ENCODE results near the gene ZBTB16. TPM values are rescaled to one million over a fixed set of nuclear protein-coding genes. Genes with fewer than 3 reads are reported as not detected.

The ZBTB16 gene
- total RNA-seq, 1 experiment from 2014 or later, result not detected

GRCh38 chr11:114176321-114176720 is 116.8 kb downstream of the ZBTB16 start:
- Histone ChIP-seq H3K4me1 (no peaks in the 10 kb centered on the region), H3K36me3 (no peaks in the 10 kb centered on the region), H3K9me3 (replicated peaks) (no peaks in the 10 kb centered on the region), H3K27me3 (no peaks in the 10 kb centered on the region), H3K4me3 (no peak overlapping the region), H3K27ac (no peak overlapping the region)
- no peak for DNase-seq

DNA sequence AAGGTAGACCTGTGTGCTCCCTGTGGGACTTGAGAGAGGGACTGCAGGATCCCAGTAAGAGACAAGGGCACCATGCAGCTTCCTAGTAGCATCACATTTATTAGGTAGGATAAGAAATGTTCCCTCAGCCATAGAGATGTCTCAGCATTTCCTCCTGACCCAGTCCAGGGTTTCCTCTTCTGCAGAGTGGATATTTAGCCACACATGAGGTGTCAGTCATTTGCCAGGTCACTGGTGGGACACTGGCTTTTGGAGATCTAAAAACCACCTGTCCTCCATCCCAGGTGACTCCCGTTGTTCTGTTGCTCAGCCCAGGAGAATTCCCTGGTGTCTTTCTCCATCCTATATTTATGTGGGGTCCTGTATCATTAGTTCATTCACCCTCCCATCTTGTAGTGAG is 119.1 kb downstream of the ZBTB16 start:
- Histone ChIP-seq H3K9me3 (replicated peaks) (no peaks in the 10 kb centered on the region), H3K27me3 (no peaks in the 10 kb centered on the region), H3K36me3 (no peaks in the 10 kb centered on the region), H3K27ac (no peak overlapping the region), H3K4me3 (no peak overlapping the region), H3K4me1 (no peaks in the 10 kb centered on the region)
- no peak for DNase-seq

GRCh38 chr11:114179234-114179941 is 119.9 kb downstream of the ZBTB16 start:
- no peak for DNase-seq
- Histone ChIP-seq H3K36me3 (no peaks in the 10 kb centered on the region), H3K4me1 (no peaks in the 10 kb centered on the region), H3K27ac (no peak overlapping the region), H3K9me3 (replicated peaks) (no peaks in the 10 kb centered on the region), H3K4me3 (no peak overlapping the region), H3K27me3 (no peaks in the 10 kb centered on the region)

DNA sequence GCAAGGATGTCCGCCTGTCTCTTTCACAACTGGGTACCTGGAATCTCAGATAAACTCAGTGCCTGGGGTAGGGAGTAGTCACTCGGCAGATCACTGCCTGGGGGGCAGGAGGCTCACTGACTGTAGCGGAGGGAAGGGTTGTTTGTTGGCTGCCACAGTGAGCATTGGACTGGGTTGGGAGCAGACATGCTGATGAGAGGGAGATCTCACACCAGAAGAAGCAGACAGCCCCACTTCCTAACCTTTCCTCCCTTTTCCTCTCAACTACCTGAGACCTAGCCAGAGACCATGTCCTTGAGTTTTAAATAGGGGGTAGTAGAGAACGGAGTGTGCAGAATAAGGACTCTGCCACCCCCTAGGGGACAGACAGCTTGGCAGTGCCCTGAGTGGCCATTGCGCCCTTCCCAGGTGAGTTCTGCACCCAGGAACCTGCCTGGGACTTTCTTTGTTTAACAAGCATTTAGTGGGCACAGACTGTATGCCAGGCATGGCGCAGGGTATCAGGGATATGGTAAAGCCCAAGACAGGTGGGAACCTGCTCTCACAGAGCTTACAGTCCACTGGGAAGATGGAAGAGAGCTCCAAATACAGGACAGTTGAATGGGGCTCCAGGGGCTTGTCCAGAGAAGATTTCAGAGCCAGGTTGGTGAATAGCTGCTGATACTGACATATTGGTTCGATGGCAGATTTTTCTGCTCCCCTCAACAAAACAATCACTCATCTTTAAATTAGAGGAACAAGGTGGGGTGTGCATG is 121.0 kb downstream of the ZBTB16 start:
- Histone ChIP-seq H3K9me3 (replicated peaks) (no peaks in the 10 kb centered on the region), H3K27ac (no peak overlapping the region), H3K27me3 (no peaks in the 10 kb centered on the region), H3K36me3 (no peaks in the 10 kb centered on the region), H3K4me1 (no peaks in the 10 kb centered on the region), H3K4me3 (no peak overlapping the region)
- no peak for DNase-seq

DNA sequence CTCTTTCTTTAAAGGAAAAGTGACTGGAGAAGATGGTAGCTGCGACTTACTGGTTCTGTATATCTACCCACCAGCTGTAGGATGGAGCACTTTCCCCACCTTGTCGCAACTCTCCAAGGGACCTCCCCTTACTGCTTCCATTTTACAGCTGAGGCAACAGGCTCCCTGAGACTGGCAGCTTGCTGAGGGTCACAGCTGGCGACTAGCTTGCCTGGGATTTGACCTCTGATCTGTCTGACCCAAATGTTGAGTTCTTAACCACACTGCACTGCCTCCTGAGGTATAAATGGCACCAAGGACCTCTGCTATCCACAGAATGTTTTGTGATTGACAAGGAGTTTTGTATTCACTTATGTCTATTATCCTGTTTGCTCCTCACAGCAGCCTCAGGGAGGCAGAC is 121.7 kb downstream of the ZBTB16 start:
- Histone ChIP-seq H3K9me3 (replicated peaks) (no peaks in the 10 kb centered on the region), H3K4me1 (no peaks in the 10 kb centered on the region), H3K27ac (no peak overlapping the region), H3K36me3 (no peaks in the 10 kb centered on the region), H3K27me3 (no peaks in the 10 kb centered on the region), H3K4me3 (no peak overlapping the region)
- DNase-seq, result no peak

GRCh38 chr11:114181752-114182151 is 122.2 kb downstream of the ZBTB16 start:
- H3K27me3 ChIP-seq, result no peaks in the 10 kb centered on the region
- DNase-seq, result no peak

DNA sequence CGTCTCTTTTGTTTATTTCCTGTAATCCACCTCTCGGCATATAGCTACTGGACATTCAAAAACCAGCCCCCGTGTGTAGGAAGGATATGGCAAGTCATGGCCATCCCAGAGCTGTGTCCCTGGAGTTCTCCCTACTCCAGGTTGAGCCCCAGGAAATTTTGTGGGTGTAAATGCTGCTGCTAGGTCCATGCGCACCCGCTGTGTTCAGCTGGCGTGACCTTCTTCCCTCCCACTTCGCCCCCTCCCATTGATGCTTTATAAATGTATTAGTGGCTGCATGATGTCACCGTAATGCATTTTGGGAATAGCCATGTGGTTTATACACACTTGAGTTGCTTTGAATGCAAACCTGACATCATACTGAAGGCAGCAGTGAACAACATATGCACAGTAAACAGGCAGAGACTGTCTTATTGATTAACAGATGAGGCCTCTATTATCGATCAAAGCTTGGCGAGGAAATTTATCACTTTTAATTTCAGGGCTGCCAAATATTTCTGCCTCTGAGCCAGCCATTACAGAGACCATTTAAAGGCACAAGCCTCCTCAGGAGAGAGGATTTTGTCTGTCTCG is 123.0 kb downstream of the ZBTB16 start:
- no peaks in the 10 kb centered on the region for H3K27me3 ChIP-seq
- H3K9me3 ChIP-seq (replicated peaks), result no peaks in the 10 kb centered on the region
- DNase-seq, result no peak
- no peaks in the 10 kb centered on the region for H3K36me3 ChIP-seq
- no peak overlapping the region for H3K27ac ChIP-seq
- H3K4me1 ChIP-seq, result no peaks in the 10 kb centered on the region
- H3K4me3 ChIP-seq, result no peak overlapping the region

More at GRCh38 chr11:114181752-114182151, 122.2 kb downstream of the ZBTB16 start:
- Histone ChIP-seq H3K36me3 (no peaks in the 10 kb centered on the region), H3K9me3 (replicated peaks) (no peaks in the 10 kb centered on the region), H3K27ac (no peak overlapping the region), H3K4me1 (no peaks in the 10 kb centered on the region), H3K4me3 (no peak overlapping the region)

GRCh38 chr11:114183044-114183511 is 123.6 kb downstream of the ZBTB16 start:
- Histone ChIP-seq H3K4me3 (no peak overlapping the region), H3K27ac (no peak overlapping the region), H3K36me3 (no peaks in the 10 kb centered on the region), H3K27me3 (no peaks in the 10 kb centered on the region), H3K4me1 (no peaks in the 10 kb centered on the region), H3K9me3 (replicated peaks) (no peaks in the 10 kb centered on the region)
- no peak for DNase-seq

GRCh38 chr11:114185436-114185835 is 125.9 kb downstream of the ZBTB16 start:
- no peaks in the 10 kb centered on the region for H3K27me3 ChIP-seq
- no peak for DNase-seq
- H3K36me3 ChIP-seq, result no peaks in the 10 kb centered on the region
- H3K4me3 ChIP-seq, result no peak overlapping the region
- H3K27ac ChIP-seq, result no peak overlapping the region
- no peaks in the 10 kb centered on the region for H3K9me3 ChIP-seq (replicated peaks)
- H3K4me1 ChIP-seq, result no peaks in the 10 kb centered on the region

DNA sequence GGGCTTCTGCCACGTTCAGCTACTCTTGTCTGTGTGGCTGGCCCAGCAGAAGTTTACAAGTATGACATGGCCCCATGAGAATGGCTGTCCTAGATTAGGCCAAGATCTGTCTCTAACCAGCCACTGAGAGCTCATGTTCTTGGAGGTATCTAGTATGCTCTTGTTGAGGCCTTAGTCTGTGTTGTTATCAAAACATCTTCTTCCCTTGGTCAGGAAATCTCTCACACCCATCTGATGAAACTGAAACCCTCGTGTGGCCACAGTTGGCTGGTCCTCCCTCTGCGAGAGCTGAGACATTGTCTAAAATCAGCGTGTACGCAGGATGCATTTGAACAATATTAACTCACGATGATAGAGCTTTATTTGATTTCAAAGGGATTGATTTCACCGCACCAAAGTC is 127.7 kb downstream of the ZBTB16 start:
- H3K9me3 ChIP-seq (replicated peaks), result no peaks in the 10 kb centered on the region
- H3K4me3 ChIP-seq, result no peak overlapping the region
- DNase-seq, result no peak
- H3K27ac ChIP-seq, result no peak overlapping the region
- no peaks in the 10 kb centered on the region for H3K27me3 ChIP-seq
- H3K4me1 ChIP-seq, result no peaks in the 10 kb centered on the region
- no peaks in the 10 kb centered on the region for H3K36me3 ChIP-seq

DNA sequence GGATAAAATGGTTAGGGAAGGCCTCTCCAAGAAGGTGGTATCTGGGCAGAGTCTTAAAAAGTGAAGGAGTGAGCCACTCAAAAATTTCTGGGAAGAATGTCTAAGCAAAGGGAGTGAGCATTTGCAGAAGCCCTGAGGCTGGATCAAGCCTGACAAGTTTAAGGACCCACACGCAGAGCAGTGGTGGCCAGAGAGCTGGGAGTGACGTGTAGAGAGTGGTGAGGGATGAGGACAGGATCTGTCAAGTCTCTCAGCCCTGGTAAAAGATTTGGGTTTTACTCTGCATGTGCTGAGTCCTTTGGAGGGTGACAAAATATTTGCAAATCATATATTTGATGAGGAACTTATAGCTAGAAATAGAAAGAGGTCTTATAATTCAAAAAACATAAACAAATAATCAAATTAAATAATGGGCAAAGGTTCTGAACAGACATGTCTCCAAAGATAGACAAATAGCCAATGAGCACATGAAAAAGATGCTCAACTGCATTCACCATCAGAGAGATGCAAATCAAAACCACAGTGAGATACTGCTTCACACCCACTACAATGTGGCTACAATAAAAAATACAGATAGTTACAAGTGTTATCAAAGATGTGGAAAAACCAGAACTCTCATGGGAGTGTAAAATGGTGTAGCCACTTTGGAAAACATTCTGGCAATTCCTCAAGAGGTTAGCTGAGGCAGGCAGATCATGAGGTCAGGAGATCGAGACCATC is 129.5 kb downstream of the ZBTB16 start:
- Histone ChIP-seq H3K4me1 (no peaks in the 10 kb centered on the region), H3K36me3 (no peaks in the 10 kb centered on the region)
- DNase-seq, result no peak

GRCh38 chr11:114190630-114191029 is 131.1 kb downstream of the ZBTB16 start:
- no peaks in the 10 kb centered on the region for H3K27me3 ChIP-seq
- H3K4me3 ChIP-seq, result no peak overlapping the region
- no peaks in the 10 kb centered on the region for H3K36me3 ChIP-seq

More for the DNA sequence above, 129.5 kb downstream of the ZBTB16 start:
- Histone ChIP-seq H3K27ac (no peak overlapping the region), H3K4me3 (no peak overlapping the region), H3K9me3 (replicated peaks) (no peaks in the 10 kb centered on the region), H3K27me3 (no peaks in the 10 kb centered on the region)

GRCh38 chr11:114191893-114192292 is 132.4 kb downstream of the ZBTB16 start:
- Histone ChIP-seq H3K36me3 (no peaks in the 10 kb centered on the region), H3K4me3 (no peak overlapping the region), H3K4me1 (no peaks in the 10 kb centered on the region), H3K9me3 (replicated peaks) (no peaks in the 10 kb centered on the region), H3K27me3 (no peaks in the 10 kb centered on the region), H3K27ac (no peak overlapping the region)
- no peak for DNase-seq

More at GRCh38 chr11:114190630-114191029, 131.1 kb downstream of the ZBTB16 start:
- no peaks in the 10 kb centered on the region for H3K4me1 ChIP-seq
- H3K9me3 ChIP-seq (replicated peaks), result no peaks in the 10 kb centered on the region
- DNase-seq, result no peak
- no peak overlapping the region for H3K27ac ChIP-seq

DNA sequence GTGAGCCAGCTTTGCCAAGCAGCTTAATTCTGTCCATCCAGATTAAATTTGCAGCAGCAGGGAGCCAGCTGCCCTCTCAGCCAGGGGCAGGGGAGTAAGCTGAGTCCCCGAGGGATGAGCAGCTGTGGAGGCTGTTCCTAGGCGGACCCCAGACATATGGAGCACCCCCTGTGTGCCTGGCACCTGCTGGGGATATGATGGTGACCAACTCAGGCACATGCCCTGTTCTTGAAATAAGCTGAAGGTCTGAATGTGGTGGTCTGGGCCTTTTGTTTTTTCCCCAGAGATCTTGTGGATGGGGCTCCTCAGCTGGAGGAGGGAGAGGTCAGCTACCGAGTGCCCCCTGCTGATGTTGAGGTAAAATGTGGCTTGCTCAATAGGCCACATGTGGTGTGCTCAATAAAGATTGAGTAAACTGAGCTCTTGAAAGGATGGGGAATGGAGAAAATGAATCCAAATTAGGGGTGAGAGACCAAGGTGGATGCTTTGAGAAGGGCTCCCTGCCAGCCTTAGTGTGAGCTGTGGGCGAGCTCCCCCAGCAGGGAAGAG is 133.4 kb downstream of the ZBTB16 start:
- no peak for DNase-seq
- no peaks in the 10 kb centered on the region for H3K4me1 ChIP-seq
- no peak overlapping the region for H3K27ac ChIP-seq
- no peak overlapping the region for H3K4me3 ChIP-seq
- no peaks in the 10 kb centered on the region for H3K27me3 ChIP-seq
- no peaks in the 10 kb centered on the region for H3K36me3 ChIP-seq
- H3K9me3 ChIP-seq (replicated peaks), result no peaks in the 10 kb centered on the region

All from SJCRH30 (cell line).